Activated effector memory CD4-positive, alpha-beta T cell treated with anti-CD3 and anti-CD28 coated beads, Interleukin-2, amount 50 U/mL, for 16 hours (primary cell): Measurements from ENCODE around the gene TSPOAP1.

Source experiments
- DNase-seq: peaks from one replicate; pipeline ENCODE4 v3.0.0-alpha.2; 2020

Gene TSPOAP1

DNA sequence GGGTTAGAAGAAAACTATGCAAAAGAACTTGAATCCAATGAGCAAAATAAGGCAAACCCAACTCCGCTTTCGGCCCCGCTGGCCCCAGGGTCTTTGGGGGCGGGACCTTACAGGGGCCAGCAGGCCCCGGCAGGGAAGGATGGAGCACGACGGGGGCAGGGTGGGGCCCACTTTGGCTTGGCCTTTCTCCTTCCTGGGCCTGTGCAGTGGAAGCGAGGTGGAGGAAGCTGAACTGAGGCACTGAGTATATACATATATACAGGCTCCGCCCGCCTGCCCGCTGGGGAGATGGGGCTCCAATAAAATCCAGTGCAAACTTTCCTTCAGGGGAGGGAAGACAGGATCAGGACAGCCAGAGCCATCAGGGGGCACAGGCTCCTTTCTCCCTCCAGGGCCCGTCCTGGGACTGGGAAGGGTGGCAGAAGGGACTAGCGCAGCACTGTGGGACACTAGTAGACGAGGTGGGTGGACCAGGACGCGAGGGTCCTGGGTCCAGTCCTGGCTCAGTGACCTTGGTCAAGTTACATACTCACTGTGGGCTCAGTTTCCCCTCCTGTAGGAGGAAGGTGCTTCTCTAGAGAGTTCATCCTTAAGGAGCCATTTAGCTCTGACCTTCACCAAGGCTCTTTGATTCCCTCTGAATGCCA lies 27.0 kb downstream of the TSPOAP1 start:
- DNase-seq, result no peak

DNA sequence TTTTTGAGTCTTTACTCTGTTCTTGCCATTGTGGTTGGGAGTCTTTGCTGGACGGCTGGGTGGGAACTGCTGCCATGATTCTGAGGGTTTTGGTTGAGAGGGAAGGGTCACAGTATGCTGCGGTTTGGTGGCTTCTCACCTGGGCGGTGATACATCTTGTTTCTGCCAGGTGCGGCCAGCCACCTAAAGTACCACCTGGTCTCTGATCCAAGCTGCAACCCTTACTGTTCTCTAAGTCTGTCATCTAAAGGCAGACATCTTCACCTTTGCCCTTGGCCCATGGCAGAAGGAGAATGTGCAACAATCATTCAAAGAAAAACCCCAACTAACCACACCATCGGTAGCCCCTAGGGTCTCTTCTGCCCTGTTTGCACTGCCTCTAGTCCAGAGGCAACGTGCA lies 28.3 kb downstream of the TSPOAP1 start:
- no peak for DNase-seq

DNA sequence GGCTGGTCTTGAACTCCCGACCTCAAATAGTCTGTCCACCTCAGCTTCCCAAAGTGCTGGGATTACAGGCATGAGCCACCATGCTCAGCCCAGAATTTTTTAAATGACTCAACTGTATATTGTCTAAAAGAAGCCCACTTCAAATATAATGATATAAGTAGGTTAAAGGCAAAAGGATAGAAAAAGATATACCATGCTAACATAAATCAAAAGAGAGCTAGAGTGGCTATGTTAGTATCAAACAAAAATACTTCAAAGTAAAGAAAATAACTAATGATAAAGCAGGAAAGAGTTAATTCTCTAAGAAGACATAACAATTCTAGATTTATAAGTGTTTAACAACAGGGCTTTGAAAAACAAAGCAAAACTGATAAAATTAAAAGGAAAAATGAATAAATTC lies 34.6 kb downstream of the TSPOAP1 start:
- no peak for DNase-seq

DNA sequence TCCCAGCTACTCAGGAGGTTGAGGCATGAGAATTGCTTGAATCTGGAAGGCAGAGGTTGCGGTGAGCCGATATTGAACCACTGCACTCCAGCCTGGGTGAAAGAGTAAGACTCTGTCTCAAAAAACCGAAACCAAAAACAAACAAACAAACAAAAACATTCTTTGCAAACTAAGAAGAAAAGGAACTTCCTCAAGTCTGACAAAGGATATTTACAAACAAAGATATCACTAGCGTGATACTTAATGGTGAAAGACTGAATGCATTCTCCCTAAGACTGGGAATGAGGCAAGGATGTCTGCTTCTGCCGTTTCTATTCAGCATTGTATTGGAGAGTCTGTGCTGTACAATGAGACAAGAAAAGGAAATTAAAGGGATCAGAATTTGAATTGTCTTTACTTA lies 37.3 kb downstream of the TSPOAP1 start:
- no peak for DNase-seq

DNA sequence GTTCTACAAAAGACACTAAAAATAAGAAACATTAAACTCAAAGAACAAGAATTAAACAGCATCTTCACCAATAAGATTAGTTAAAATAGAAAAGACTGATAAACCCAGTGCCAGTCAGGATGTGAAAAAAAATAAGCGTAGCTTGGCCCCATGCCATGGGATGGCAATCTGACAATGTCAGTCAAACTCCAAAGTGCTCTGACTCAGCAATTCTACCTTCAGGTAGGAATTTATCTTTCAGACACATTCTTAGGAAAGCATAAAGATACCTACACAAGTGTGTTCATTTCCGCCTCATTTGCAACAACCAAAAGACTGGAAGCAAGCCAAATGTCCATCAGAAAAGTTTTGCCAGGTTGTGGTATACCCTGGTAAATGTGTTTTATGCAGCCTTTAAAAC lies 38.7 kb downstream of the TSPOAP1 start:
- DNase-seq, result no peak

DNA sequence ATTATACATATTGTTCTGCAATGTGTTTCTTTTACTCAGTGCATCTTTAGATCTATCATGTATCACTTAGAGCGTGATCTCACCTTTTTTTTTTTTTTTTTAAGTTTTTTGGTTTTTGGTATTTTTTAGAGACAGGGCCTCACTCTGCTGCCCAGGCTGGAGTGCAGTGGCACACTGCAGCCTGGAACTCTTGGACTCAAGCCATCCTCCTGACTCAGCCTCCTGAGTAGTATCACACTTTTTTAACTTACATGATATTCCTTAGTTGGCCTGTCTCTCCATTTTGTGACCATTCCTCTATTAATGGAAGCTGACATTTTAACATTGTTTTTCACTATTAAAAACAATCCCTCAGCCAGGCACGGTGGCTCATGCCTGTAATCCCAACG lies 43.2 kb downstream of the TSPOAP1 start:
- DNase-seq, result no peak

DNA sequence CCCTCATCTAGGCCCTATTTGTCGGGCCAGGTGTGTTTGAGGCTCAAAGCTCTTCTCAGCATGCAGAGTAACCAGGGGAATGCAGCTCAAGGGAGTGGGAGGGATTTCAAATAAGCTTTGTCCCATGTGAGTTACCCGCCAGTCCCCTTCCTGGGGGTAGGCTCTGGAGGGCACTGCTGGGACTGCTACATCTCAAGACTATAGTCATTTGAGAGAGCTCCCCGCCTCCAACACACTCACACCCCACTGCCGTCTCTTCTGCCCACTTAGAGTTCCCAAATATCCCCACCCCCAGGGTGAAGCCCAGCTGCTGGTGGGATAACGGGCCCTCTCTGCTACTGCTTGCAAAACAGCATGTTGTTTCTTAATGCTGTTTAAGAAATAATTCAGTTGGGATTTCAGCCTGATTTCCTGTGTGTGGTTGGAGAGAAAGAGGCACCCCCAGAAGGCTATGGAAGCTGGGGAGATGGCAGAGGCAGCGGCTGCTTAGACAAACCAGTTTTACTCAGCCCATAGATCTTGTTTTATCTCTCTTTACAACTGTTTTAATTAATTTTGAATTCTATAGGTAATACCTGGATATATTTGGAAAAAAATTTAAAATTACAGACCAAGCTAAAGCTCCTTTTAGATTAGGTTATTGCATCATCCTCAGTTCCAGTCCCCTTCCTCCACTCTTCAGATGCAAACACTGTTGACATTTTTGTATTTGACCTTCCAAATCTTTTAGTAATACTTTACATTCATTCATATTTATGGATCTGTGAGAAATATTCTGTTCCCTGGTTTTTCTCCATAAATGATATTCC lies 43.8 kb downstream of the TSPOAP1 start:
- no peak for DNase-seq

DNA sequence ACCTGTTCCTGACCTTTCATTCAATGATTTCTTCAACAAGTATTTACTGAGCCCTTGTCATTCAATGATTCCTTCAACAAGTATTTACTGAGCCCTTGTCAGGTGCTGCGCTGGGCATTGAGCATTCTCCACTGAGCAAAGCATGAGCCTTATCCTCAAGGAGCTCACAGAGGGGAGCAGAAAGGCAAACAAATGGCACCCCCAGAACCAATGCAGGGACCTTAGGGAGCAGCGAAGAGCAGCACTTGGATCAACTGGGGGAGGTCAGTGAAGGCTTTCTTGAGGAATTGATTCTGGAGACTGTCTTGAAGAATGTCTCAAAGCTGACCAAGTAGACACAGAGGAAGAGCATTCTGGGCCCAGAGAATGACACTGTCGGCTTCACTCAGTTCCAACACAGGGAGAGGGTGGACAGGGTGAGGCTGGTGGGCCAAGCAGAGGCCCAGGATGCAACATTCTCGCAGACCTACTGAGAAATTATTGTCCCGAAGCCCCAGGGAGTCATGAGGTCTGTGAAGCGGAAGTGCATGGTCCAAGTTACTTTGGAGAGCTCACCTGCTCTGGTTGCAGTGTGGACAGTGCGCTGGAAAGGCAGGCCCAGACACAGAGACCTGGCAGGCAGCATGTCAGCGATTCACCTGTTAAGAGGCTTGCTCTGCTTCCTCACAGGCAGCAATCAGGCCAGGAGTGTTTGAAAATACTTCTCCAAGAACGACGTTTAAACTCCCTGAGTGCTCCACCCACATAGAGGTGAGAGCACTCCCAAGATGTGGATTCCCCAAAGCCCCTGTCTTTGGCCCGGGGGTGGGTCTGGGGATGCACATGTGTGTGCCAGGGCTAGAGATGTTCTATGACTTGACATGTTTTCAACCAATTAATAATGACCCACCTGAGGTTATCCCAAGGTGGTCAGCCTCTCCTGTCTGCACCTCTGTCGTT lies 44.7 kb downstream of the TSPOAP1 start:
- DNase-seq, result no peak

DNA sequence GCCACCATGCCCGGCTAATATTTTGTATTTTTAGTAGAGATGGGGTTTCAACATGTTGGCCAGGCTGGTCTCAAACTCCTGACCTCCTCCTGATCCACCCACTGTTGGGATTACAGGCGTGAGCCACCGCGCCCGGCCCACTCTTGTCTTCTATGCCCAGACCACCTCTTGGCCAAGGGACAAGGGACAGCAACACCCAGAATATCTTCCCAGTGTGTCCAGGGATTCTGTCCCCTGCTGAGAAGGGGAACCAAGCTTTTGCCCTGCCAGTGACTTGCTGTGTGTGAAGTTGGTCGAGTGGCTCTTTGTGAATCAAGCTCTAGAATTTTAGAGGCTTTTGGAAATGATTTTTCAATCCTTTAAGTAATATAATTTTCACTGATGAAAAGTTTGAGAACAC lies 46.2 kb downstream of the TSPOAP1 start:
- no peak for DNase-seq

DNA sequence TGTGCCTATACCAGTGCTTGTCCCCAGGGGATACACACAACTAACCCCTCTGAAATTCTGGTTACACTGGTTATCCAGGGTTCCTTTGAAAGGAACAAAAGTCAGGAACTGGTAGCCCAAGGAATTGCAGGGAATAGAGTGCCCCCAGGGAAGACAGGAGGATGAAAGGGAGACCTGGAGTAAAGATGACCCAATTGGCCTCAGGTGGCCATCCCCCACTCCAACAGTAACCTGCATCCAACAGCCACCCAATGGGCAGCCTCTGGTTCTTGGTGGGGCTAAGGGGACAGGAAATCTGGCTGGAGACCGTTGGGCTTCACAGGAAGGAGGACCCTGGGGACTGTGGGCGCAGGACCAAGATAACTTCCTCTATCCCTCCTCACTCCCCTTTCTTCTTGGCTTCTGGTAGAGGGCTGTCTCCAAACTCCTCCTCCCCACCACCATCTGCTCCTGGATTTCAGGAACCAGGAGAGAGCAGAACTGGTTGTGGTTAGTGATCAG lies 47.0 kb downstream of the TSPOAP1 start:
- no peak for DNase-seq

DNA sequence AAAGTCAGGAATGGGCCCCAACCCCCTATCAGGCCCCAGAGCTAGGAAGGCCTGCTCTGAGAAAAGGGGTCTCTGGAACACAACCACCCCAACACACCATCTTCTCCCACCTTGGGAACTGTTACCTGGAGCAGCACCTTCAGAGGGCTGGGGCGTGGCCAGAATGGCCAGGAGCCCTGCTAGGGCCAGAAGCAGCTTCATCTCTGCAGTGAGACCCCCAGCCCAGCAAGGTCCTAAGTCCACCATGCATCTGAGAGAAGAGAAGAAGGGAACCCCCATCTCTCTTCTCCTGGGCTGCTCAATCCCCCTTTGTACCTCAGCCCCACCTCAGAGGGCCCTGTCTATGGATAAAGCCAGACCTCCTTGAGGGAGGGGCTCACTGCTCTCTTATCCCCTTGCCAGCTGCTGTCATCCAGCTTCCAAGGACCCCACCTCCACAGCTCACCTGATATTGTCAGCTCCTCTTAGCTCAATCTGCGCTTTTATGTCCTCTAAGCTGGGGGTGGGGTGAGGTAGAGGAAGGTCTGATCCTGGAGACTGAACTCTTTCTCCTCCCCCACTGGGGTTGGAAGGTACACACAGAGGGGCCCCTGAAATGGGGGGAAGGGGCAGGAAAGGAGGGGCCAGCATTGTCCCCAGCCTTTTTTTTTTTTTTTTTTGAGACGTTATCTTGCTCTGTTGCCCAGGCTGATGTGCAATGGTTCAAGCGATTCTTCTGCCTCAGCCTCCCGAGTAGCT lies 47.9 kb downstream of the TSPOAP1 start, which contains the start of gene MPO:
MPO (minus strand) TSS at position 456 of the 738 bp plus-strand sequence; CDS start at position 279, 177 bp downstream.
- DNase-seq, result no peak

DNA sequence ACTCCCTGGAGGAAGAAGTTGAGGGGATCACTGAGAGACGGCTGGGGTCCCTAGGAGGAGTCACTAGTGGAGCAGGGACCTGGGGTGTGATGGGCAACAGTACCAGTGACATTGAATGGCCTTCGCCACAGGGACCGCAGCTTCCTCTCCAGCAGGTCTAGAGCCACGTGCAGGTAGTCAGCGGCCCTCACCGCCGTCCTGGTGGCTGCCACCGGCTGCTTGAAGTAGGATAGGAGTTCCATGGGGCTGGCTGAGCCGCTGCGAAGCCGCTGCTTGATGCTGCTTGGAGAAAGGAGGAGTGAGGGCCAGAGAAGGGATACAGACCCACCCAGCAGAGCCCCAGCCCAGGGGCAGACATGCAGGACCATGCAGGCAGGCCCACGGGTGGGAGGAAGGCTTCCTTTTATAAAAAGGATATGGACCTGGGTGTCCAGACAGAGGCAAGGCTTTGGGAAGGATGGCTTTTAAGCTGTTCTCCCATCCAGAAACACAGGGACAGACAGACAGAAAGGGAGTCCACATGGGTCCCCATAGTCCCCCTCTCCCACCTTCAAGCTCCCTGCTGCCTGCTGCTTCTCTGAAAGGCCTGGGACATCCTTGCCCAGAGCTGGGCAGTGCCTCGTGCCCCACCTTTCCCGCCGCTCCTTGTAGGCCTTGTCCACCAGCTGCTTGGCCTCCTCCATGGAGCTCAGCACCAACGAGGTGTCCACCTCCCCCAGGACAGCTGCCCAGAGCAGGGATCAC lies 48.7 kb downstream of the TSPOAP1 start:
- DNase-seq, result no peak

DNA sequence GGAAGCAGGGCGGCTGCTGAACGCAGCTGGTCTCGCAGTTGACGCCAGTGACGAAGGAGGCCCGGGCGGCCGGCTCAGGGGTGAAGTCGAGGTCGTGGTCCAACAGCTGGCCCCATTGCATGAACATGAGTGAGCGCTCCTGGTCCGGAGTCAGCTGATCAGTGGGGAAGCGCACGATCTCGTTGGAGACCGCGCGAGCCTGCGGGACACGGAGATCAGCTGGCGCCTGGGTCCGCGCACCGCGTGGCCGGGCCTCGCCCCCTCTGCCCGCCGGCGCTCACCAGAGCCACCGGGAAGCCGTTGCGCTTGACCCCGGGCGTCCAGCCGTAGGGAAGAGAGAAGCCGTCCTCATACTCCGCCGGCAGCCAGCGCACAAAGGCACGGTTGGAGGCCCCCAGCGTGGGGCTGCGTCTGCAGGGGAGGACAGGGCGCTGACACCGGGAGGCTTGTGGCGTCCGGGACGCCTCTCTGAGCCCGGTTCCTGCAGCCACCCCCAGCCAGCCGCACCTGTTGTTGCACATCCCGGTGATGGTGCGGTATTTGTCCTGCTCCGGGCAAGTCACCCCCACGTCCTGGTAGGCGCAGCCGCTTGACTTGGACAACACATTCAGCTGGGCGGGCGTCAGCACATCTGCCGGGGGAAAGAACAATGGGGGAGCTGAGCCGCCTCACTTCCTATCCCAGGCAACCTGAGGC lies 49.4 kb downstream of the TSPOAP1 start:
- DNase-seq, result no peak

DNA sequence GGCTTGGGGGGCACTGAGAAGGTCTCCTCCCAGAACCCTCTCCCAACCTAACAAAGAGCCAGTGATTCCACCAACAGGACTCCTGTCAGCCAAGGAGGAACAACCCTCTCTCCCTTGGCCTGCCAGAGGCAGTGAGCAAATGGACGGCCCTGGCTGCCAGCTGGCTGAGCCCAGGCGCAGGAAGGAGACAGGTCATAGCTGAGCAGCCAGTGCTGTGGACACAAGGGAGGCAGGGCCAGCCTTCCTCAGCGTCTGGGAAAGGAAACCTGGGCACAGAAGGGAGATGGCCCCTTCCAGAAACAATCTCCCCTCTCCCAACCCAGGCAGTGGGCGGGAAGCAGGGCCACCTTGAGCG lies 50.0 kb downstream of the TSPOAP1 start:
- no peak for DNase-seq

DNA sequence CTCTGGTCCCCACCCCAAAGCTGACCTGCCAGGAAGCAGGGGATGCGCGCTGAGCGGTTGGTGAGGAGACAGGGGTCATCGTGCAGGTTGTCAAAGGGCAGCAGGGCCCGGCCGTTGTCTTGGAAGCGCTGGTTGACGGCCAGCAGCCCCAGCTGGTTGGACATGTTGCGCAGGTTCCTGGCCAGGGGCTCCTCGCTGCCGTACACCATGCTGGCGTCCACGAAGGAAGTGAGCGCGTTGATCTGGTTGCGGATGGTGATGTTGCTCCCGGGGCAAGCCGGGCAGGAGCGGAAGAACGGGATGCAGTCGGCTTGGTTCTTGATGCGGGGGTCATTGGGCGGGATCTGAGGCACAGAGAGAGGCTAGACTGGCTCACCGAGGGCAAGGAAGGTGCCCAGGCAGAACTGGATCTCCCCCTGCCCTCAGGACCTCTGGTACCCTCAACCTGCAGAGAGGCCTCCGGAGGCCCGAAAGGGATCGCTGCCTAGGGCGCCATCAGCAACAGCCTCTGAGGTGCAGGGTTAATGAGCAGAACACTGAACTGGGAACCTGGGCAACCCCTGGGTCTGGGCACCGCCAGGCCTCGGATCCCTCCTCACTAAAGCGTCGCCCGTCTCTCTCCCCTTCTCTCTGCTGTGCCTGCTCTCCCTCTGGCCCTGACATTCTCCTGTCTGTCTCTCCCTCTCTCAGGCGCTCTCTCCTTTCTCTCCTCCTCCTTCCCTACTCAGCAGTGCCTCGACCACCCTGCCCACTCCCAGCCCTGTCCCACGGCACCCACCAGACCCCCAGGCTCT lies 50.6 kb downstream of the TSPOAP1 start:
- DNase-seq, result no peak

DNA sequence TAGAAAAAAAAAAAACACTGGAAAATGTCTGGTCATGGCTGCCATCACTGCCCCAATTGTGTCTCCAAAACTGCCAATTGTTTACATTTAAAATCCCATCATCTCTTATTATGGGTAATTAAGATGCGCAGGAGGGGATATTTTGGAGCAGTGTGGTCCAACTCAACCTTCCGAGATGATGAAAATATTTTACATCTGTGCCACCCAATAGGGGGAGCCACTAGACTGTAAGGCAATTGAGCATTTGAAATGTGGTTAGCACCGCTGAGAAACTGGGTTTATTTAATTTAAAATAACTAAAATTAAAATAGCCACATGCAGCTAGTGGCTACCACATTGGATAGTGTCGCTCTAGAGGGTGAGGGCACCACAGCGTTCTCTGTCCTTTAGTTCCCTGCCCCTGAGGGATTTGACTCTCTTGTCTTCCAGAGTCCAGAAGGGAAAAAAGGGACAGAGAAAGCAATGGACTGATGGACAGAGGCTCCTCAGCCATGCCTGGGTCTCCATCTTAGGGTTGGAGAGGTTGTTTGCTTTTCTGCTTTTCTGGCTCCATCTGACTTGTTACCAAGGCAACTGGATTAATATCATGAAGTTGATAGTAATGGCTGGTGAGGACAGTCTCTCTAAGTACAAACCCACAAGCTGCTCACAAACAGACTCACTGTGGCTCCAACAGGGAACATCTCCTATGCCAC lies 51.3 kb downstream of the TSPOAP1 start:
- DNase-seq, result no peak

DNA sequence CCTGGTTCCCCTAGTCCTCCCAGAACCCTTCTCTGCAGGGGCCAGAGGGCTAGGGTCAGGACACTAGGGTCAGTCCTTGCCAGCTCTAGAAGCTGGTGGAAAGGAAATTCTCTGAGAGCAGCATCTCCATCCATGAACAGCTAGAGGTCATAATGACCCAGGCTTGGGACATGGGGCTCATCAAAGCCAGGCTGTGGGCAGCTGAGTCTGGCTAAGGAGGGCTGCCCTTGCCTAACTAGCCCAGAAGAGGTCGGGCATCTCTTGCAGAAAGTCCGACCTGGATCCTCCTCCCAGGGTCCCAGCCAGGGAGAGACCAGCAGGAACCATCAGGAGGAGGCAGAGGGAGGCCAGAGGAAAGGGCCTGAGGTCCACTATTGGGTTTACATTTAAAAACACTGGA lies 52.2 kb downstream of the TSPOAP1 start:
- DNase-seq, result no peak

DNA sequence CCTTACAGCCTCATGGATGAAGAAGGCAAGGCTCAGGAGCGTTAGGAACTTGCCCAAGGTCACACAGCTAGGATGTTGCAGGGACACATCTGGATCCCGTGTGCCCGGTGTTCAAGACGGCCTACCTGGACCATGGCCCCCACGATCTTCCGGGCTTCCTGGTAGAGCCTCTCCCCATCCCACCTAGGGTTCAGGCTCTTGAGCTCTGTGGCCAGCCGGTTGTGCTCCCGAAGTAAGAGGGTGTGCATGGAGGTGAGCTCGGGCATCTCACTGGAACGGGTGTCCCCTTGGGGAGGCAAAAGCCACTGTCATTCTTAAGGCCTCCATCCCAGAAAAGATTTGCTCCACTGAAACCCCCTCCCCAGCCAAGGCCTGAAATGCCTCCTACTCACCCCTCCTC lies 53.2 kb downstream of the TSPOAP1 start:
- DNase-seq, result no peak

DNA sequence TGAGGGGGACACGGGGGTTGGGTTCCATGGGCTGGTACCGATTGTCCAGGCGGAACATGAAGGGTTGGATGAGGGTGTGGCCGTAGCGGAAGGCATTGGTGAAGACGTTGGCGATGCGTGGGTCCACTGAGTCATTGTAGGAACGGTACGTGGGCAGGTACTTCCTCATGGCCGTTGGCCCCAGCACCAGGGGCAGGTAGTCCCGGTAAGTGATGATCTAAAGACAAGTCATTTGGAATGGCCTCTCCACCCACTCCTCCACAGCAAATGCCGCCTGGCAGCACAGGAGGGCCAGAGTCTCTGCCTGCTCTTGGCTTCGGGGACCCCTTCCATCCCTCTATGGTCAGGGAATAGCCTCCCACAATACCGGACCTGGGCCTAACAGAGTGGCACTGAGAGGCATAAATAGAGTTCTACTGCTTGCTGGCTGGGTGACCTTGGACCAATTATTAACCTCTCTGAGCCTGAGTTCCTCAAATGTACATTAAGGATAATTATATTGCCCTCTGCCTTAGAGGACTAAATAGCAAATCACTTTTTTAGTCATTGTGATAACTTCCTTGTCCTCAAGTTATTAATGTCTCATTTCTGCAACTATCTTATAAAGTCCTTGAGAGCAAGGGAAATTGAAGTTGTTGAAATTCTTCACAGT lies 55.0 kb downstream of the TSPOAP1 start:
- DNase-seq, result no peak
